ENCODE results near the gene TRIM46. TPM values are rescaled to one million over a fixed set of nuclear protein-coding genes. Genes with fewer than 3 reads are reported as not detected.

The TRIM46 gene
- total RNA-seq, 1 donor from 2014 or later, result not detected

GRCh38 chr1:155168456-155169210, 5.0 kb upstream of the TRIM46 start:
- intact Hi-C loops (cut with DNase I), result loop anchor here (1.0 kb wide), 1 partner anchor 77 kb away; no protein-coding TSS in a partner anchor
- DNase-seq (ENCODE audit: low spot score), result no peak

- intact Hi-C loops (cut with DNase I), result no loop called here
- no peak for DNase-seq (ENCODE audit: low spot score)
Observed at GRCh38 chr1:155169541-155169940, 4.1 kb upstream of the TRIM46 start.

GRCh38 chr1:155170101-155170785, 3.4 kb upstream of the TRIM46 start:
- intact Hi-C loops (cut with DNase I), result no loop called here
- DNase-seq (ENCODE audit: low spot score), result no peak

GRCh38 chr1:155170806-155171205, 2.8 kb upstream of the TRIM46 start:
- no peak for DNase-seq (ENCODE audit: low spot score)
- intact Hi-C loops (cut with DNase I), result no loop called here

DNA sequence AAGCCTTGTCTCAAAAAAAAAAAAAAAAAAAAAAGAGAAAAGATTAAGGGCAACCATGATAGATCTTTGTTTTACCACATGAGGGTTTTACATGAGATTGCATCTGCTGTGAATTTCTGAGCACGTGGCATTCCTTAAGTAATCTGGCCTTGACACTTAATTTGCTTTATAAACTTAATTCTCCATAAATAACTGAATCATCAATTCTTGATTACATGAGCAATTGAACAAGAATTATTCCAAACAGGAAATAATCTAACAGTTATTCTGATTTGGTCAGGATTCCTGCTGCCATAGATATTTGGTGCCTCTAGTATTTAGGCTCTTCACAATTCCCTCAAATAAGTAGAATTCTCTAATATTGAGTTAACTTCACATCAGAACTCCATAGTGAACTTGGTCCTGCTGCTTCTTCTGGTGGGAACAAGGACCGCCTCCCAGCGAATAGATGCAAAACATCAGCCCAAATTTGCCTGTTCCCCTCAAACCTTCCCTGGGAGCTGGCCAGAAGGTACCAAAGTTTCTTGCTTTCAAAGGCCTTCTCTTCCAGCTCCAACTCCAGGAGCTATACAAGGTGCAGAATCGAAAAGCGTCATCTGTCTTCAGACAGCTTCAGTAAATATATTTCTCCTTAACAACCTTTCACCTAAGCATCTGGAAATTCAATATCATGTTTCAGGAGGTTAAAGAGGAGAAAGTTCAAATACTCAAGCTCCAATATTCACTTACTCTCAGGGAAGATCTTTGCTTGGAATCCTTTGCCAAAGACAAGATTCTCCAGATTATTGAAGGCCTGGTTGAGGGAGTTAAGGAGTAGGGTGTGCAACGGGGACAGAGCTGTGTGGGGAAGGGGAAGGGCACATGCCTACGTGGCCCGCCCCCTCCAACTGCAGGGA, 1.6 kb upstream of the TRIM46 start:
- intact Hi-C loops (cut with DNase I), result no loop called here
- no peak for DNase-seq (ENCODE audit: low spot score)

DNA sequence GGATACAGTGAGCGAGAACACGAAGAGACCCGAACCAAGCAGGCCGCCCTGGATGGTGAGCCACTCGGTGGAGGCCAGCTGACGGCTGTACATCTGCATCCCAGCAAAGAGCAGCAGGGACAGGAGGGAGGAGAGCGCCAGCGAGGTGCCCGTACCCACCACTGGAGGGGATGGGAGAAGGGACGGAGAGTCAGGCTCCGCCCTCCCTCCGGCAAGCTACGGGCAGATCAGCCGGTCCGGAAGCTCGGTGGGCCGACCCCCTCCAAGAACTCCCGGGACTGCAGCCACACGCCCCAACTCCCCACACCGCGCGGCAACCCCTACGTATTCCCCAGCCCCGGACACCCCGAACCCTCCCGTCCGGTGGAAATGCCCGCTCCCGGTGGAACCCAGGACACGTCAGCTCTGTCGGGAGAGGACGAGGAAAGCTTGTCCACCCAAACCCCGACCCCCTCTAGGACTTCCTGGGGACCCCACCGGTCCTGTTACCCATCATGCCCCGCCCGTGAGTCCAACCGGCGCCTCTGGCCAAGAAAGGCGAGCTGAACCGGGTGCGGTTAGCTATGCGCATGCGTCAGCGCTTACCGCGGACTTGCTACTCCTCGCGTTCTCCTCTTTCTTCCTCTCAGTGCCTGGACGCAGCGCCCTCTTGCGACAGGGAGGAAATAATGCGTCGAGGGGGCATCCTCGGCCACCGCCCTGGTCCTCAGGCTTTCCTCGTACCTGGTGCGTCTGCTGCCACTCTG, 744 bp upstream of the TRIM46 start, which contains the start of gene KRTCAP2:
Gene KRTCAP2, minus strand, starts transcription at position 573 of the 746 bp plus-strand sequence. Its CDS starts 80 bp downstream, at position 493.
- intact Hi-C loops (cut with DNase I), result no loop called here
- DNase-seq (ENCODE audit: low spot score), result peak; percentile 98

GRCh38 chr1:155174324-155175280, 953 bp downstream of the TRIM46 start:
- DNase-seq (ENCODE audit: low spot score), result peak; percentile 75
- intact Hi-C loops (cut with DNase I), result loop anchor here (5.0 kb wide), 1 partner anchor 53 kb away; no protein-coding TSS in a partner anchor

DNA sequence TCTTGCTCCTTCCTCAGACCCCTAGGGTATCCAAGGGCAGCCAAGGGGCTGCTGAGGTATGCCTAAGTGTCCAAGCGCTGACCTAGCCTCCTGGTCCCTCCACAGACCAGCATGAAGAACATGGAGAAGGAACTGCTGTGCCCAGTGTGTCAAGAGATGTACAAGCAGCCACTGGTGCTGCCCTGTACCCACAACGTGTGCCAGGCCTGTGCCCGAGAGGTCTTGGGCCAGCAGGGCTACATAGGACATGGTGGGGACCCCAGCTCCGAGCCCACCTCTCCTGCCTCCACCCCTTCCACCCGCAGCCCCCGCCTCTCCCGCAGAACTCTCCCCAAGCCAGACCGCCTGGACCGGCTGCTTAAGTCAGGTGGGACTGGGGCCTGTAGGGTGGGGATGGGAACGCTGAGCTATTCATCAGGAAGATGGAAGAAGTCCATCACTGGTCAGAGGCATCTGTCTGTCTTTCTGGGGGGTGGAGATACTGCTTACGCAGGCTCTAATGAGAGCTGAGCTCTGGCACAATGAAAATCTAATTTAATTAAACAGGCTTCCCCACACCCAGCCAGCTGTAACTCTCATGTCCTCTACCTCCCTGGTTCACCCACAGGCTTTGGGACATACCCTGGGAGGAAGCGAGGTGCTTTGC, 1.8 kb downstream of the TRIM46 start:
- intact Hi-C loops (cut with DNase I), result loop anchor here (5.0 kb wide), 1 partner anchor 52 kb away; no protein-coding TSS in a partner anchor
- DNase-seq (ENCODE audit: low spot score), result peak; percentile 68

- peak; percentile 55 for DNase-seq (ENCODE audit: low spot score)
Observed at GRCh38 chr1:155175927-155176371, 2.3 kb downstream of the TRIM46 start.

DNA sequence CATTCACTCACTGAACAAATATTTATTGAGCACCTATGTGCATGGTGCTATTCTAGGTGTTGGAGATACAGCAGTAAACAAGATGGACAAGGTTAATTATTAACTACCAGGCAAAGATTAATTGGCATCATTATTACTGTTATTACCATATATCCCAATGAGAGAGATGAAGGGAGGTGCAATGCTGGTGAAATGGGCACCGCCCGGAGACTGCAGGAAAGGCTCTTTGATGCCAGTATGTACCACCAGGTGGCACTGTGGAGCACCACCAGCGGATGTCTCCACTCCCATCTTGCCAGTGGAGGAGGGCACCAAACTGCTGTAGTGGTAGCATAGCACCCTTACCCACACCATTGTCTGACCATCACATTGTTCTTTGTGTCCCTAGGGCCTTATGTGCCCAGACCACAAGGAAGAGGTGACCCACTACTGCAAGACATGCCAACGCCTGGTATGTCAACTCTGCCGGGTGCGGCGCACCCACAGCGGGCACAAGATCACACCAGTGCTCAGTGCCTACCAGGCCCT, 3.0 kb downstream of the TRIM46 start:
- peak; percentile 89 for DNase-seq (ENCODE audit: low spot score)
- intact Hi-C loops (cut with DNase I), result loop anchor here (1.0 to 5.0 kb wide), 2 partner anchors 17 to 51 kb away; no protein-coding TSS in a partner anchor

More at GRCh38 chr1:155175927-155176371, 2.3 kb downstream of the TRIM46 start:
- intact Hi-C loops (cut with DNase I), result loop anchor here (1.0 to 5.0 kb wide), 2 partner anchors 17 to 51 kb away; no protein-coding TSS in a partner anchor

DNA sequence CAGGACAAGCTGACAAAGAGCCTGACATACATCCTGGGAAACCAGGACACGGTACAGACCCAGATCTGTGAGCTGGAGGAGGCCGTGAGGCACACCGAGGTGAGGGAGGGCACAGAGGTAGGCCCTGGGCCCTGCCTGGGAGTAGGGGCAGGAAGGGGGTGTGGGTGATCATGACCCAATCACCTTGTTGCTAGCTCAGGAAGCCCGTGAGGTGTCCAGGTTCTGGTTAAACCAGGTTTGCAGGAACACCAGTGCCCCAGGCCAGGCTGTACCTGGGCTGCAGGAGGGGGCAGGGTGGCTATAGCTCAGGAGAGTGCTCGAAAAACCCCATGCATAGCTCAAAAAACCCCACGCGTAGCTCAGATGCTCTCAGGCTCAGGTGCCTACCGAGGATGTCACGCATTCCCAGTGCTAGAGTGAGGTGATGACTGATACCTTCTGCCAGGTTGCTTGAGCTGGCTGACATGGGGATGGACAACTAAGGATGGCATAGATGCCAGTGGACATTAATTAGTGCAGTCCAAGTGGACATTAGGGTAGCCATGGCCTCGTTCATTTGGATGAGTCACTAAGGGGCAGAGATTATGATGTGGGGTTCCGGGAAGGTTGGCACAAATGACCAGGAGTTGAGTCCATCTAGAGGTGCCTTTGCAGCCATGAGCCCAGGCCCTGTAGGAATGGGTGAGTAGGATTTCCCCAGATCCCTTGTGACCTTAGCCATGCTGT, 3.7 kb downstream of the TRIM46 start:
- DNase-seq (ENCODE audit: low spot score), result no peak
- intact Hi-C loops (cut with DNase I), result loop anchor here (5.0 kb wide), 1 partner anchor 50 kb away; no protein-coding TSS in a partner anchor

- peak; percentile 57 for DNase-seq (ENCODE audit: low spot score)
- intact Hi-C loops (cut with DNase I), result loop anchor here (5.0 kb wide), 1 partner anchor 49 kb away; no protein-coding TSS in a partner anchor
Observed at GRCh38 chr1:155177918-155178281, 4.3 kb downstream of the TRIM46 start.

DNA sequence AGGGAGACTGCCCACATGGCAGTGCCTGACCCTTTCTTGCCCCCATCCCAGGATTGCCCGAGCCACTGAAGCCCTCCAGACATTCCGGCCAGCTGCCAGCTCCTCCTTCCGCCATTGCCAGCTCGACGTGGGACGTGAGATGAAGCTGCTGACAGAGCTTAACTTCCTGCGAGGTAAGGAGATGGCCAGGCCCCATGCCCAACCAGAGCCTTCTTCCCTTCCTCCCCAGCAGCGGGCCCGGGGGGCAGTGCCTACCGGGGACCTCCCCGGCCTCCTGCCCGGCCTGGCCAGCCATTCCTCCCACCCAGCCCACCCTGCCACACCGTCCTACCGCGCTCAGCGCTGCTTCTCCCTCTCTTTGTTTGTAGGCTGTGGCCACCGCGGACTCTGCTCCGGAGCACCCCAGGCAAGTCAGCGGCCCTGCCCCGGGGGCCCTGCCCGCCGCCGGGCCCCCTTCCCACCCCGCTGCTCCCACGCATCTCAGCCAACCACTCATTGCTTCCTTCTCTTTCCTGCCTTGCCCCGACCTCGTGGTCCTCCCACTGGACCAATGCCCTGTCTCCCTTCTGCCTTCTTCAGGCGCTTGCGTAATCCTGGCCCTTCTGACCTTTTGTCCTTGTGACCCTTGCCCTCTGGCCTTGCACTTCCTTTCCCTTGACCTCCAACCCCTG, 4.9 kb downstream of the TRIM46 start:
- intact Hi-C loops (cut with DNase I), result loop anchor here (5.0 kb wide), 1 partner anchor 49 kb away; no protein-coding TSS in a partner anchor
- DNase-seq (ENCODE audit: low spot score), result peak; percentile 61

DNA sequence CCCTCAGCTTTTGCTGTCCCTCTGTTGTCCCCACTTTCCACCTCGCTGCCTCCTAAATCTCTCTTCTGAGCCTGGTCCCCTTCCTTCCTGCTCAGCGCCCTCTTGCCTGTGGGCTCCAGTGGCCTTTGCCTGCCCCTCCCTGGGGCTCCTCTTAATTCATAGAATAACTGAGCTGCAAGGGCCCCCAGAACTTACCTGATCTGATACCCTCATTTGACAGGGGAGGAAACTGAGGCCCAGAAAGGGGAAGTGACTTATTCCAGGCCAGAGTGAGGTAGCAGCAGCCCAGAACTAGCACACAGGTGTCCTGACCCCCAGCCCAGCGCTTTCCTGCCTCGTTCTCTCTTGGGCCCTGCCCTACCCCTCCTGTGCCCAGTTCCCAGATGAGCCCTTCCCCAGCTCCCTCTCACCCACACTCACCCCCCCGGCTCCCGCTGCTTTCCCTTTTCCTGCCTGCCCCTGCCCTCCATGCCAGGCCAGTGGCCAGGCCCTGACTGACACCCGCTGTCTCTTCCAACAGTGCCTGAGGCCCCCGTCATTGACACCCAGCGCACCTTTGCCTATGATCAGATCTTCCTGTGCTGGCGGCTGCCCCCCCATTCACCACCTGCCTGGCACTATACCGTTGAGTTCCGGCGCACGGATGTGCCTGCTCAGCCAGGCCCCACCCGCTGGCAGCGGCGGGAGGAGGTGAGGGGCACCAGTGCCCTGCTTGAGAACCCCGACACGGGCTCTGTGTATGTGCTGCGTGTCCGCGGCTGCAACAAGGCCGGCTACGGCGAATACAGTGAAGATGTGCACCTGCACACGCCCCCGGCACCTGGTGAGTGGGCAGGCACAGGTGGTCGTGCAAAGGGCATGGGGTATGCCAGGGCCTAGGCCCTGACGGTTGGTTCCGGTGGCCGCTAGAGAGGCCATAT, 5.7 kb downstream of the TRIM46 start:
- intact Hi-C loops (cut with DNase I), result loop anchor here (5.0 kb wide), 1 partner anchor 48 kb away; no protein-coding TSS in a partner anchor
- DNase-seq (ENCODE audit: low spot score), result peak; percentile 74
